Measurements from ENCODE around the gene SIM2. TPM values are rescaled to one million over a fixed set of nuclear protein-coding genes. Genes with fewer than 3 reads are reported as not detected.

SIM2 gene
- total RNA-seq, 4 donors from 2014 or later, result 1.00 to 9.3 (median 4.1) TPM

DNA sequence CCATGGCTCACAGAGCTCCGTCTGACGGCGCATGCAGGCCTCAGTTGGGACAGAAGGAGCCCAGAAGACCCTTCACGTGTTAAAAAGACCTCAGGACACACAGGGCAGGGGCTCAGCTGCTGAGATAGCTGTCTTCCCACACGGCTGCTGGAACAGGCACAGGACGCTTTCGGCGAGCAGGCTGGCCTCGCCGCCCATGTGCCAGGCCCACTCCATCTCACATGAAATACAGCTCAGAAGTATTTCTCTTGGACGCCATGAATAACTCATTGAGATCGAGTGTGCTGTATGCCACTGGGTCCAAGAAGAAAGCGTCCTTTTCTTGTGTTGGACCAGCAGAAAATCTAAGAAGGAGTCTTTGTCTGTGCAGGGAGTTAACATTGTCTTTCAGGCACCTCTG lies 69.6 kb downstream of the SIM2 start:
- in situ Hi-C loops (cut with MboI; ENCODE audit: low sequenced_read_pairs in 4 of 4) (no loop called here), intact Hi-C loops (cut with DNase I; ENCODE audit: low total_unique reads) (no loop called here)
- TF ChIP-seq, protein P1, sequence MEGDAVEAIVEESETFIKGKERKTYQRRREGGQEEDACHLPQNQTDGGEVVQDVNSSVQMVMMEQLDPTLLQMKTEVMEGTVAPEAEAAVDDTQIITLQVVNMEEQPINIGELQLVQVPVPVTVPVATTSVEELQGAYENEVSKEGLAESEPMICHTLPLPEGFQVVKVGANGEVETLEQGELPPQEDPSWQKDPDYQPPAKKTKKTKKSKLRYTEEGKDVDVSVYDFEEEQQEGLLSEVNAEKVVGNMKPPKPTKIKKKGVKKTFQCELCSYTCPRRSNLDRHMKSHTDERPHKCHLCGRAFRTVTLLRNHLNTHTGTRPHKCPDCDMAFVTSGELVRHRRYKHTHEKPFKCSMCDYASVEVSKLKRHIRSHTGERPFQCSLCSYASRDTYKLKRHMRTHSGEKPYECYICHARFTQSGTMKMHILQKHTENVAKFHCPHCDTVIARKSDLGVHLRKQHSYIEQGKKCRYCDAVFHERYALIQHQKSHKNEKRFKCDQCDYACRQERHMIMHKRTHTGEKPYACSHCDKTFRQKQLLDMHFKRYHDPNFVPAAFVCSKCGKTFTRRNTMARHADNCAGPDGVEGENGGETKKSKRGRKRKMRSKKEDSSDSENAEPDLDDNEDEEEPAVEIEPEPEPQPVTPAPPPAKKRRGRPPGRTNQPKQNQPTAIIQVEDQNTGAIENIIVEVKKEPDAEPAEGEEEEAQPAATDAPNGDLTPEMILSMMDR (IDR thresholded peaks at IDR 0.05 in 4 of 5, conservative IDR thresholded peaks at IDR 0.05 in 1 of 5), result no peak
- TF ChIP-seq POLR2A (IDR thresholded peaks at IDR 0.05), result no peak
- peaks cover 9 to 12% of the 10 kb centered on the region in 2 donors for H3K4me1 ChIP-seq
- no peak overlapping the region for H3K4me3 ChIP-seq
- ATAC-seq (no peak), DNase-seq (no peak)
- H3K9me3 ChIP-seq, result no peaks in the 10 kb centered on the region
- H3K27ac ChIP-seq, result no peak overlapping the region
- H3K36me3 ChIP-seq, result peaks cover 0 to 4% of the 10 kb centered on the region in 2 donors
- no peaks in the 10 kb centered on the region for H3K27me3 ChIP-seq

DNA sequence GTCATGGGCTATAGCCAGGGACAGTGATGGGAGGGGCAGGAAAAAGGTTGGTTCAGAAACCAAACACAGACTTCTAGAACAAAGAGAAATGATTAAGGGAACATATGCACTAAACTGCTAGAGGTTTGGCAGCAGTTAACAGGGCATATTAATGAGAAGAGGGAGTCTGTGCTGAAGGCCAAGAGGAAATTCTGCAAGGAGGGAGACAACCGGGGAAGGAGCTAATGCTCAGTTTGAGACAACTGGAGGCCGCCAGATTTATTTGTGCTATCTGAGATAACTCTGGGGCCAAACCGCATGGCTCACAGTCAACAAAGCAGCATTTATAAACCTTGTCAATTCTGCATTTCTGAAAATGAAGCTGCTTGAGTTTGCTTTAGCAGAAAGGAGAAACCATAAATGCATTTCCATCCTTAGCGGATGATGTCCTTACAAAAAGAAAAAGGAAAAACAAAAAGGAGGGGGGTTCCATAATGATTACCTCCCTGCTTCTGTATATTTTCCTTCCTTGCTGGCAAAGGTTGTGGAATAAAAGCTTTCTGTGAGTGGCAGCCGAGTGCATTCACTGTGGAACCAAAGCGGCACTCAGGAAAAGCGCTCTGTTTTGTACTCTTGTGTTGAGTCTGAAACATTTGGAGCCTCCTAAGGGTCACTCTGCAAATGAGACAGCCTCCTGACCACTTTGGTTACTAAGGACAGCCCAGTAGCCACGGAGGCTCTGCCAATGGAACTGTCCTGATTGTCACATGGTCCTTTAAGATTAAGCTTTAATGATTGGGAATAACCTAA lies 70.3 kb downstream of the SIM2 start:
- in situ Hi-C loops (cut with MboI; ENCODE audit: low sequenced_read_pairs in 4 of 4), result no loop called here
- H3K4me1 ChIP-seq, result peaks cover 13 to 14% of the 10 kb centered on the region in 2 donors
- H3K9me3 ChIP-seq, result no peaks in the 10 kb centered on the region
- H3K27ac ChIP-seq, result no peak overlapping the region
- TF ChIP-seq, protein P1 (IDR thresholded peaks at IDR 0.05 in 4 of 5, conservative IDR thresholded peaks at IDR 0.05 in 1 of 5), result no peak
- TF ChIP-seq POLR2A (IDR thresholded peaks at IDR 0.05), result no peak
- no peaks in the 10 kb centered on the region for H3K27me3 ChIP-seq
- no peak for ATAC-seq
- DNase-seq, result no peak
- intact Hi-C loops (cut with DNase I; ENCODE audit: low total_unique reads), result no loop called here
- no peak overlapping the region for H3K4me3 ChIP-seq
- H3K36me3 ChIP-seq, result peaks cover 0 to 4% of the 10 kb centered on the region in 2 donors

DNA sequence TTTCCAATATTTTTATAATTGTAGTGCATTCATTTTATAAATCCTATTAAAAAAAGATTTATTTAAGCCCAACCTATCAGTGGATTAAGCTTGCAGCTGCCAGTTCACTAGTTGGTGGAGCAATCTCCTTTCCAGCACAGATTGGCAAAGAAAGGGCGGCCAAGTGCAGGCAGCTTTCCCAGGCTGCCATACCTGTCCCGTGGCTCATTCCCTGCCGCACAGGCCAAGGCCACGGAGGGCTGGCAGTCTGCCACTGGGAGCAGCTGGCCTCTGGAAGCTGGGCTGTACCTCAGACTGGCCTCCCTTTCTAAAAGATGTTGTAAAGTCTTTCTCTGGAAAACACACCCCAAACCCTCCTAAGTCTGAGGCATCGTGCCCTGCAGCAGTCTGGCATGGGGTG lies 74.2 kb downstream of the SIM2 start:
- in situ Hi-C loops (cut with MboI; ENCODE audit: low sequenced_read_pairs in 4 of 4), result no loop called here
- Histone ChIP-seq H3K27ac (peak overlapping the region; percentile 47 to 74 (median 62)), H3K27me3 (no peaks in the 10 kb centered on the region)

DNA sequence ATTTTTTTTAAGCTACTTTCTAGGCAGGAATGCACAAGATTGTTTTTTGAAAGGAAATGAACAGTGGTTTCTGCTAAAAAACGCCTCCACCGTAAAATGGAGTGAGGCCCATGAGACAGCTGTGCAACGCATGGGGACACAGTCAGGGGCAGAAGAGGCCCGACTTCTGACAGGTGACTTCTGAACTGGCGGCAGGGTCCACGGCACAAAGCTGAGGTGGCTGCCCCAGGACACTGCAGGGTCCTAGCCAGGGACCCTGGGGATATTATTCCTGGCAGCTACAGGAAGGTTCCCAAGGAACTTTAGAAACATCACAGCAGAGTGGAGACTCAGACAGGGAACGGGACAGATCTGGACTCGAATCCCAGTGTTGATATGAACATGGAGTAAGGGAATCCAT lies 75.1 kb downstream of the SIM2 start:
- no peak overlapping the region for H3K4me3 ChIP-seq
- ATAC-seq (no peak), DNase-seq (no peak)
- H3K27me3 ChIP-seq, result no peaks in the 10 kb centered on the region
- H3K27ac ChIP-seq, result peak overlapping the region in 1 of 4 donors; percentile 52
- in situ Hi-C loops (cut with MboI; ENCODE audit: low sequenced_read_pairs in 4 of 4), result no loop called here
- no peak for TF ChIP-seq POLR2A (IDR thresholded peaks at IDR 0.05)
- TF ChIP-seq, protein P1 (IDR thresholded peaks at IDR 0.05 in 4 of 5, conservative IDR thresholded peaks at IDR 0.05 in 1 of 5), result no peak
- H3K9me3 ChIP-seq, result no peaks in the 10 kb centered on the region
- peaks cover 11 to 13% of the 10 kb centered on the region in 2 donors for H3K4me1 ChIP-seq
- intact Hi-C loops (cut with DNase I; ENCODE audit: low total_unique reads), result no loop called here
- H3K36me3 ChIP-seq, result no peaks in the 10 kb centered on the region

More for the DNA sequence above, 74.2 kb downstream of the SIM2 start:
- DNase-seq (peak; percentile 89 to 96), ATAC-seq (peak; percentile 97 to 99)
- TF ChIP-seq POLR2A (IDR thresholded peaks at IDR 0.05), result no peak
- TF ChIP-seq, protein P1 (IDR thresholded peaks at IDR 0.05 in 4 of 5, conservative IDR thresholded peaks at IDR 0.05 in 1 of 5), result no peak
- intact Hi-C loops (cut with DNase I; ENCODE audit: low total_unique reads), result no loop called here
- Histone ChIP-seq H3K36me3 (no peaks in the 10 kb centered on the region), H3K9me3 (no peaks in the 10 kb centered on the region), H3K4me3 (no peak overlapping the region), H3K4me1 (peaks cover 13 to 14% of the 10 kb centered on the region in 2 donors)
